IMR-90 (cell line): ENCODE results near the gene ATF7IP. TPM values are rescaled to one million over a fixed set of nuclear protein-coding genes. Genes with fewer than 3 reads are reported as not detected.

Experiments
- ATAC-seq: fragments of 200-7000 bp; cut with Tn5 transposase; 2 replicates; pipeline ENCODE4 v1.9.1; 2020; ENCODE audit warnings: low read depth, mild to moderate bottlenecking, moderate library complexity
- BruUV-seq: library from RNA; stranded (reverse); fragments of 400-500 nt; replicated peaks from 2 replicates; lab custom pipeline; 2021; lab: Mats Ljungman, UMichigan
- CTCF ChIA-PET: fragments of 300-600 bp; formaldehyde crosslinking; extraction: SDS; loops from one replicate; lab custom pipeline; 2021; ENCODE audit warnings: antibody characterized with exemption; lab: Yijun Ruan, JAX
- POLR2A ChIA-PET: fragments of 300-600 bp; sonication (Branson Sonifier 250); formaldehyde crosslinking; loops from one replicate; lab custom pipeline; 2022; ENCODE audit warnings: antibody characterized with exemption; ENCODE audit not compliant: unreplicated experiment; lab: Charles Lee
- DNase-seq: peaks from one replicate; pipeline ENCODE4 v3.0.0; 2013
- H2AFZ ChIP-seq: replicated peaks from 2 replicates; pipeline ENCODE3; 2013; ENCODE audit warnings: low read length, mild to moderate bottlenecking; ENCODE audit not compliant: poor library complexity
- H2AK5ac ChIP-seq: 2 replicates; pipeline ENCODE4 v1.6.1; 2013; ENCODE audit warnings: low read depth, low read length, inconsistent platforms
- H2AK9ac ChIP-seq: replicated peaks from 2 replicates; pipeline ENCODE3; 2013; ENCODE audit warnings: mild to moderate bottlenecking, low read depth, low read length, moderate library complexity; ENCODE audit not compliant: poor library complexity
- H2BK120ac ChIP-seq: 2 replicates; pipeline ENCODE4 v1.6.1; 2013; ENCODE audit warnings: low read depth, low read length, inconsistent platforms
- H2BK15ac ChIP-seq: 3 replicates; pipeline ENCODE4 v1.6.1; 2013; ENCODE audit warnings: low read depth, low read length, inconsistent platforms
- H2BK20ac ChIP-seq: 2 replicates; pipeline ENCODE4 v1.6.1; 2013; ENCODE audit warnings: low read depth, mild to moderate bottlenecking, inconsistent platforms, low read length, moderate library complexity
- H2BK5ac ChIP-seq: 2 replicates; pipeline ENCODE4 v1.6.1; 2013; ENCODE audit warnings: mild to moderate bottlenecking, low read depth, low read length, inconsistent platforms; ENCODE audit not compliant: poor library complexity, severe bottlenecking
- H3K14ac ChIP-seq: replicated peaks from 2 replicates; pipeline ENCODE4 v1.6.1; 2013; ENCODE audit warnings: low read depth, low read length, inconsistent platforms
- H3K18ac ChIP-seq: 2 replicates; pipeline ENCODE4 v1.6.1; 2013; ENCODE audit warnings: low read depth, low read length, control low read depth
- H3K23ac ChIP-seq: 2 replicates; pipeline ENCODE4 v1.6.1; 2013; ENCODE audit warnings: low read depth, low read length, inconsistent platforms
- H3K27ac ChIP-seq: 2 replicates; pipeline ENCODE4 v1.5.1; 2013; ENCODE audit warnings: mild to moderate bottlenecking, control low read depth, low read length; ENCODE audit not compliant: insufficient read depth
- H3K27me3 ChIP-seq: 2 replicates; pipeline ENCODE4 v1.6.1; 2013; ENCODE audit warnings: low read length; ENCODE audit not compliant: control insufficient read depth, insufficient read depth
- H3K36me3 ChIP-seq: 2 replicates; pipeline ENCODE4 v1.6.1; 2013; ENCODE audit warnings: low read length, mixed read lengths; ENCODE audit not compliant: control insufficient read depth, insufficient read depth
- H3K4ac ChIP-seq: 2 replicates; pipeline ENCODE4 v1.6.1; 2013; ENCODE audit warnings: low read depth, low read length, inconsistent platforms
- H3K4me1 ChIP-seq: 2 replicates; pipeline ENCODE4 v1.6.1; 2013; ENCODE audit warnings: low read length, mixed read lengths; ENCODE audit not compliant: control insufficient read depth, insufficient read depth
- H3K4me2 ChIP-seq: 2 replicates; pipeline ENCODE4 v1.6.1; 2013; ENCODE audit warnings: low read depth, mild to moderate bottlenecking, control low read depth, low read length, moderate library complexity
- H3K4me3 ChIP-seq: 2 replicates; pipeline ENCODE4 v1.5.1; 2013; ENCODE audit warnings: low read depth, mild to moderate bottlenecking, control low read depth, low read length, moderate library complexity; ENCODE audit not compliant: insufficient read depth
- H3K56ac ChIP-seq: 2 replicates; pipeline ENCODE4 v1.6.1; 2013; ENCODE audit warnings: low read length, inconsistent platforms; ENCODE audit not compliant: insufficient read depth; ENCODE audit errors: extremely low read depth
- H3K79me1 ChIP-seq, 2 experiments: 2 replicates each; pipeline ENCODE4 v1.6.1; 2013; ENCODE audit warnings: low read length in 2 of 2, inconsistent platforms in 1 of 2, low read depth in 1 of 2
- H3K9ac ChIP-seq: 2 replicates; pipeline ENCODE4 v1.6.1; 2013; ENCODE audit warnings: low read depth, low read length, control low read depth
- H3K9me1 ChIP-seq: 2 replicates; pipeline ENCODE4 v1.6.1; 2013; ENCODE audit warnings: low read length, inconsistent platforms; ENCODE audit not compliant: insufficient read depth
- H3K9me3 ChIP-seq: 2 replicates; pipeline ENCODE4 v1.6.1; 2013; ENCODE audit warnings: low read length; ENCODE audit not compliant: control insufficient read depth, insufficient read depth
- H4K20me1 ChIP-seq: 2 replicates; pipeline ENCODE4 v1.6.1; 2013; ENCODE audit warnings: low read length, inconsistent platforms; ENCODE audit not compliant: insufficient read depth
- H4K5ac ChIP-seq: 2 replicates; pipeline ENCODE4 v1.6.1; 2013; ENCODE audit warnings: mild to moderate bottlenecking, low read depth, low read length, control low read depth
- H4K8ac ChIP-seq, 2 experiments: 2 replicates each; pipeline ENCODE4 v1.6.1; 2013; ENCODE audit warnings: low read depth in 2 of 2, low read length in 2 of 2, control low read depth in 1 of 2, inconsistent platforms in 1 of 2
- H4K91ac ChIP-seq: 2 replicates; pipeline ENCODE4 v1.6.1; 2013; ENCODE audit warnings: low read depth, low read length, inconsistent platforms; ENCODE audit not compliant: insufficient read depth
- CEBPB ChIP-seq: IDR thresholded peaks from 2 replicates; pipeline ENCODE4 v1.6.1; 2012; ENCODE audit warnings: low read depth, low read length, improper control_type of control experiment
- FOS ChIP-seq: fragments of 150-350 bp; IDR thresholded peaks from 2 replicates; pipeline ENCODE4 v1.6.1; 2016; ENCODE audit warnings: low read depth, low read length
- dilution Hi-C: fragments of 300-500 bp; cut with HindIII; formaldehyde crosslinking; loops from one replicate; pipeline ENCODE4 v1.14.3; 2018; ENCODE audit warnings: low sequenced_read_pairs; ENCODE audit not compliant: unreplicated experiment
- in situ Hi-C: fragments of 300-500 bp; cut with MboI; formaldehyde crosslinking; loops from 3 replicates; pipeline ENCODE4 v1.14.3; 2019; ENCODE audit warnings: low sequenced_read_pairs, inconsistent platforms, mixed read lengths
- intact Hi-C: fragments of 100-400 bp; cut with micrococcal nuclease; formaldehyde crosslinking; loops from 2 replicates; pipeline ENCODE4 v1.10.0; 2022
- polyA plus RNA-seq, 3 experiments: library from polyadenylated mRNA; depleted of rRNA; stranded (reverse); fragments of >200 nt; gene quantifications; 2 replicates each; pipeline ENCODE4 v1.2.3, GENCODE V29; 2012; ENCODE audit warnings: low replicate concordance in 1 of 3
- total RNA-seq: library from RNA; depleted of rRNA; stranded (reverse); fragments of >200 nt; gene quantifications from 2 replicates; pipeline ENCODE4 v1.2.3, GENCODE V29; 2012

ATF7IP gene
- total and polyA plus RNA-seq, 2 of the 4 experiments (the other 2 are of a cell fraction), result 9.4 to 22.8 TPM

GRCh38 chr12:14443531-14443930 lies 78.0 kb downstream of the ATF7IP start:
- H3K4ac ChIP-seq, result no peak overlapping the region
- H3K56ac ChIP-seq, result no peak overlapping the region
- no peak overlapping the region for H2AK9ac ChIP-seq
- no peak overlapping the region for H2BK20ac ChIP-seq
- ChIA-PET POLR2A (no interaction called here), CTCF (no interaction called here)
- no peak overlapping the region for H4K91ac ChIP-seq
- H2AK5ac ChIP-seq, result no peak overlapping the region
- no peaks in the 10 kb centered on the region for H4K20me1 ChIP-seq
- H2BK120ac ChIP-seq, result no peak overlapping the region
- H3K9me1 ChIP-seq, result 0 out of 2 replicates have a peak, but pooled peaks cover 3% of the 10 kb centered on the region
- dilution Hi-C loops (no loop called here), in situ Hi-C loops (no loop called here), intact Hi-C loops (no loop called here)
- H3K27me3 ChIP-seq, result no peaks in the 10 kb centered on the region
- no peak overlapping the region for H3K4me3 ChIP-seq
- H3K36me3 ChIP-seq, result peaks cover 12% of the 10 kb centered on the region
- DNase-seq, result peak; percentile 14
- no peak overlapping the region for H3K18ac ChIP-seq
- no TSS peak for BruUV-seq
- H3K23ac ChIP-seq, result no peak overlapping the region
- peaks cover 9 to 16% of the 10 kb centered on the region in 2 experiments for H3K79me1 ChIP-seq
- ATAC-seq, result no peak
- no peak overlapping the region for H2BK15ac ChIP-seq
- H4K8ac ChIP-seq, result no peak overlapping the region
- no peak overlapping the region for H3K4me2 ChIP-seq
- peak; percentile 72 for TF ChIP-seq CEBPB
- no peak for TF ChIP-seq FOS
- no peaks in the 10 kb centered on the region for H3K4me1 ChIP-seq
- H3K9ac ChIP-seq, result no peak overlapping the region
- H3K14ac ChIP-seq, result no peak overlapping the region
- H3K27ac ChIP-seq, result no peak overlapping the region
- H3K9me3 ChIP-seq, result no peaks in the 10 kb centered on the region
- no peak overlapping the region for H2AFZ ChIP-seq
- H4K5ac ChIP-seq, result no peak overlapping the region
- H2BK5ac ChIP-seq, result no peak overlapping the region
